ENCODE measurements around the gene CDH23. TPM values are rescaled to one million over a fixed set of nuclear protein-coding genes. Genes with fewer than 3 reads are reported as not detected.

The CDH23 gene
- total RNA-seq, 1 donor from 2014 or later: 0.29 TPM

DNA sequence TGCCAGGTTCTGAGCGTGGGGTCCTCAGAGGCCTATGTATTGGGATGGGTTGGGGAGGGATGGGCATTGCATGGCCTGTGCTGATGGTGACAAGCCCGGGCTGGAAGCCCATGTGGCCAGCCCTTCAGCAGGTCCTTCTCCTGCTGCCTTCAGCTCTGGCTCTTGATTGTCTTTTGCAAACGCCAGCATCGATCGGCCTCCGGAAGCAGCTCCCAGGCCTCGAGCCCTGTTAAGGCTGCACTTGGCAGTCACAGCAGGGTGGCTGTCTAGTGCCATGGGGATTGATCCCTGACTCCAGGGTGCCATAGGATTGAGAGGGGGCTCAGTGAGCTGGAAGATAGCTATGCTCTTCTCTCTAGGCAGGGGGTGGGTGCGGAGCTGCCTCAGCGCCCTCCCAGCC, 51.4 kb downstream of the CDH23 start:
- ChIA-PET CTCF (no interaction called here), POLR2A (no interaction called here)
- DNase-seq (no peak), ATAC-seq (ENCODE audit: low read depth) (no peak)
- Mint-ChIP-seq H3K36me3 (ENCODE audit: low read depth) (no peaks in the 10 kb centered on the region), H3K27me3 (no peaks in the 10 kb centered on the region), H3K9me3 (no peaks in the 10 kb centered on the region), H3K27ac (no peak overlapping the region), H3K4me3 (no peak overlapping the region), H3K4me1 (no peaks in the 10 kb centered on the region)
- TF ChIP-seq, protein P1, sequence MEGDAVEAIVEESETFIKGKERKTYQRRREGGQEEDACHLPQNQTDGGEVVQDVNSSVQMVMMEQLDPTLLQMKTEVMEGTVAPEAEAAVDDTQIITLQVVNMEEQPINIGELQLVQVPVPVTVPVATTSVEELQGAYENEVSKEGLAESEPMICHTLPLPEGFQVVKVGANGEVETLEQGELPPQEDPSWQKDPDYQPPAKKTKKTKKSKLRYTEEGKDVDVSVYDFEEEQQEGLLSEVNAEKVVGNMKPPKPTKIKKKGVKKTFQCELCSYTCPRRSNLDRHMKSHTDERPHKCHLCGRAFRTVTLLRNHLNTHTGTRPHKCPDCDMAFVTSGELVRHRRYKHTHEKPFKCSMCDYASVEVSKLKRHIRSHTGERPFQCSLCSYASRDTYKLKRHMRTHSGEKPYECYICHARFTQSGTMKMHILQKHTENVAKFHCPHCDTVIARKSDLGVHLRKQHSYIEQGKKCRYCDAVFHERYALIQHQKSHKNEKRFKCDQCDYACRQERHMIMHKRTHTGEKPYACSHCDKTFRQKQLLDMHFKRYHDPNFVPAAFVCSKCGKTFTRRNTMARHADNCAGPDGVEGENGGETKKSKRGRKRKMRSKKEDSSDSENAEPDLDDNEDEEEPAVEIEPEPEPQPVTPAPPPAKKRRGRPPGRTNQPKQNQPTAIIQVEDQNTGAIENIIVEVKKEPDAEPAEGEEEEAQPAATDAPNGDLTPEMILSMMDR (IDR thresholded peaks at IDR 0.05): no peak
- intact Hi-C loops (cut with micrococcal nuclease): no loop called here

DNA sequence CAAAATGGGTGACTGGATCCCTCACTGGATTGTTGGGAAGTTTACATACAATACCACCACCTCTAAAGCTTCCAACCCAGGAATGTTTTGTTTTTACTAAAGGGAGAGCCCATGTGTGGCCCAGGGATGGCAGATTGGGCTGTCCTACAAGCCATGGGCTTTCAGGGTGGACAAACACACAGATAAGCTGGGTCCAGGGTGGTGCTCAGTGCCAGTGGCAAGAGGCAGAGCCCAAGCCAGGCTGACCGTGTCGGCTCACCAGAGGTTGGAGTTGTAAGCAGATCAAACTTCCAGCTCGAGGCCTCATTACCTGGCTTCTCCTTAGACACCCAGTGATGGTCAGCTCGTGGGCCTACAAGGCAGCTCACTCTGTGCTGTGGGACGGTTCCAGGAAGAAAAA, 52.3 kb downstream of the CDH23 start:
- Mint-ChIP-seq H3K36me3 (ENCODE audit: low read depth) (no peaks in the 10 kb centered on the region), H3K4me3 (no peak overlapping the region), H3K27ac (no peak overlapping the region), H3K9me3 (no peaks in the 10 kb centered on the region), H3K27me3 (no peaks in the 10 kb centered on the region), H3K4me1 (no peaks in the 10 kb centered on the region)
- intact Hi-C loops (cut with micrococcal nuclease): no loop called here
- POLR2A ChIA-PET: no interaction called here
- TF ChIP-seq, protein P1 (IDR thresholded peaks at IDR 0.05): no peak
- ATAC-seq (ENCODE audit: low read depth) (no peak), DNase-seq (no peak)
- CTCF ChIA-PET: no interaction called here

DNA sequence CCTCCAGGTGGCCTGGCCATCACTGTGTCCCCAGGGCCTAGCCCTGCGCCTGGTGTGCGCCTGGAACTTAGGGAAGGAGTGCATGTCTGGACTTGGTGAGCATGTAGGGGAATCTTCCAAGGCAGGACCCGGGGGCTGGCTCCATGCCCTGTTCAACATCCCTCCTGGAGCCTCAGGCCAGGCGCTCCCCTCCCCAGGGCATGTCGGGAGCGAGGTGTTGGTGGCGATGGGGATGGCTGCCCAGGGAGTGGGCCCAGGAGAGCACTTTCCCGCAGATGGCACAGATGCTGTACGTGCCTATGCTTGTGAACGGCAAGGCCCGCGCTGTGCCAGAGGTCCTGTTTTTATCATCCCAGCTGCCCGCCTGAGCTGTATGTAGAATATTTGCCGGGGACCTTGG, 55.0 kb downstream of the CDH23 start:
- DNase-seq: no peak
- no peak overlapping the region for H3K4me3 Mint-ChIP-seq
- CTCF ChIA-PET: no interaction called here

DNA sequence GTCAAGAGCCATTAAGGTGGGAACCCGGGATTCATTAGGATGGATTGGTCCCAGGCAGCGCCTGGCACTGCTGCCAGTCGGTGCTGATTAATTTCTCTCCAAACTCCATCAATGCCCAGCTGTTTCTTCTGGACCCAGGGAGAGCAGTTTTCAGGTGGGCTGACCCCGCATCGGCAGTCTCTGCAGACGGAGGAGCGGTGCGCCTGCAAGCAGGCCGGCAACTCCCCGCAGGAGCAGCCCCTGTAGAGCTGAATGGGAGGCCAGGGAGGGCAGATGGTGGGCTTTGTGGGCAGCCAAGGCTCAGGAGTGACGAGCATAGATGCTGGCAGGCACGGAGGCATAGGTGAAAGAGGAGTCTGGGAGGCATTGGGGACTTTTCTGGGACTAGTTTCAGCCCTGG, 56.5 kb downstream of the CDH23 start:
- peaks cover 6% of the 10 kb centered on the region for H3K27me3 Mint-ChIP-seq
- H3K4me3 Mint-ChIP-seq: no peak overlapping the region
- no peaks in the 10 kb centered on the region for H3K36me3 Mint-ChIP-seq (ENCODE audit: low read depth)
- TF ChIP-seq, protein P1 (IDR thresholded peaks at IDR 0.05): no peak
- ATAC-seq (ENCODE audit: low read depth) (no peak), DNase-seq (no peak)
- H3K9me3 Mint-ChIP-seq: no peaks in the 10 kb centered on the region
- H3K4me1 Mint-ChIP-seq: no peaks in the 10 kb centered on the region
- intact Hi-C loops (cut with micrococcal nuclease): no loop called here
- CTCF ChIA-PET: no interaction called here
- H3K27ac Mint-ChIP-seq: no peak overlapping the region
- POLR2A ChIA-PET: no interaction called here

More for the DNA sequence above, 55.0 kb downstream of the CDH23 start:
- intact Hi-C loops (cut with micrococcal nuclease): no loop called here
- Mint-ChIP-seq H3K4me1 (no peaks in the 10 kb centered on the region), H3K27me3 (peaks cover 5% of the 10 kb centered on the region), H3K36me3 (ENCODE audit: low read depth) (no peaks in the 10 kb centered on the region), H3K9me3 (no peaks in the 10 kb centered on the region), H3K27ac (no peak overlapping the region)
- TF ChIP-seq, protein P1 (IDR thresholded peaks at IDR 0.05): no peak
- POLR2A ChIA-PET: no interaction called here
- ATAC-seq (ENCODE audit: low read depth): no peak

DNA sequence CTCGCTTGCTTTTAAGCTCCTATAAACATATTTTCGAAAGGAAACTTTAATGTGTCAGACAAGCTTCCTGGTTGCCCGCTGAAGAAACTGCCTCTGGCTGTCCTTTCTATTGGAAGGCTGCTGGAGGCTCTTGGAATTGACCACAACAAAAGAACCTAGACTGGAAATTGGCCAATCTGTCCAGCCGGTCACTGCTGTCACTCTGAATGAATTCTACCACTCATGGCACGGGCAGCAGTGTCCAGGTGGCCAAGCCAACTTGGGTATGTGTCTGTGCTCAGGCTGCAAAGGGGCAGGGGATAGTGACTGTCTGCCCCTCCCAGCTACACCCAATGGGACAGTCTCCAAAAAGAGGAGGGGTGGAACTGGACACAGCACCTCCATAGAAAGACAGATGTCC, 57.6 kb downstream of the CDH23 start:
- DNase-seq (no peak), ATAC-seq (ENCODE audit: low read depth) (no peak)
- ChIA-PET POLR2A (no interaction called here), CTCF (no interaction called here)
- Mint-ChIP-seq H3K4me3 (no peak overlapping the region), H3K9me3 (no peaks in the 10 kb centered on the region), H3K36me3 (ENCODE audit: low read depth) (no peaks in the 10 kb centered on the region), H3K27me3 (peaks cover 9% of the 10 kb centered on the region), H3K4me1 (no peaks in the 10 kb centered on the region), H3K27ac (no peak overlapping the region)
- TF ChIP-seq, protein P1 (IDR thresholded peaks at IDR 0.05): no peak
- intact Hi-C loops (cut with micrococcal nuclease): no loop called here

Data from activated B cell treated with CpG ODN at 0.5 μM for 24 hours (primary cell).